ENCODE results near the gene LTC4S. TPM values are rescaled to one million over a fixed set of nuclear protein-coding genes. Genes with fewer than 3 reads are reported as not detected.
A peak's percentile ranks its signal among the peaks of the same experiment; 100 is the strongest.

The LTC4S gene
- total and polyA plus RNA-seq, 9 of the 15 experiments (the other 6 are each of a cell fraction or from before 2014, with no cell fraction given) = 0.17 to 0.77 (median 0.75) TPM; not detected in 6

GRCh38 chr5:179765400-179765799 is 28.4 kb upstream of the LTC4S start:
- 52% methylated on average over 13 of the region's 13 CpGs for WGBS (ENCODE audit: insufficient coverage, low coverage, missing lambda C conversion rate)
- Histone ChIP-seq H3K36me3 (ENCODE audit: control insufficient read depth, insufficient read depth, low read length) (peaks cover 58% of the 10 kb centered on the region), H2AFZ (ENCODE audit: low read depth, low read length) (no peak overlapping the region), H3K27me3 (ENCODE audit: control insufficient read depth in 2 of 2, insufficient read depth in 2 of 2, low read length in 2 of 2) (no peaks in the 10 kb centered on the region), H3K4me2 (ENCODE audit: insufficient read depth, low read length) (no peak overlapping the region; the same call in 1 of the 2 replicates), H3K79me2 (ENCODE audit: control insufficient read depth, insufficient read depth, low read length) (peaks cover 70% of the 10 kb centered on the region), H4K20me1 (replicated peaks; ENCODE audit: control insufficient read depth, insufficient read depth, low read length) (peaks cover 38% of the 10 kb centered on the region), H3K9me3 (replicated peaks; ENCODE audit: control insufficient read depth, insufficient read depth, low read depth, low read length) (no peaks in the 10 kb centered on the region), H3K9me1 (ENCODE audit: control insufficient read depth, insufficient read depth, low read length) (peaks cover 14% of the 10 kb centered on the region), H3K4me1 (replicated peaks in 1 of 2; ENCODE audit: control insufficient read depth in 2 of 2, insufficient read depth in 2 of 2, low read length in 2 of 2) (peaks cover 30 to 42% of the 10 kb centered on the region in 2 experiments), H3K9ac (ENCODE audit: insufficient read depth in 1 of 2, low read depth in 2 of 2, low read length in 2 of 2) (peak overlapping the region; percentile 36 to 80; a peak in 3 of 4 replicates), H3K27ac (ENCODE audit: extremely low read depth, low read depth, low read length) (peak overlapping the region; percentile 69), H3K4me3 (no peak overlapping the region)
- ATAC-seq (peak; percentile 32), DNase-seq (ENCODE audit: extremely low read depth in 1 of 4, low spot score in 3 of 4) (peak in 1 of 4 experiments; percentile 70), FAIRE-seq (no peak)
- CTCF ChIA-PET (ENCODE audit: low intra/inter-chr PET ratio) = no interaction called here
- POLR2A ChIA-PET = interaction anchor here (0.6 to 1.3 kb wide), 2 partner anchors 9 to 54 kb away, joined by 3 read pairs; no protein-coding TSS in a partner anchor
- intact Hi-C loops (cut with micrococcal nuclease) (loop anchor here (5.0 kb wide), 1 partner anchor 42 kb away; the partner anchor contains the start of gene MGAT4B), in situ Hi-C loops (cut with MboI) (no loop called here)
- BruUV-seq (replicated peaks) = no TSS peak
- TF ChIP-seq, protein P1, sequence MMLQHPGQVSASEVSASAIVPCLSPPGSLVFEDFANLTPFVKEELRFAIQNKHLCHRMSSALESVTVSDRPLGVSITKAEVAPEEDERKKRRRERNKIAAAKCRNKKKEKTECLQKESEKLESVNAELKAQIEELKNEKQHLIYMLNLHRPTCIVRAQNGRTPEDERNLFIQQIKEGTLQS (IDR thresholded peaks at IDR 0.05) = peak; percentile 39
- TF ChIP-seq, protein P1 (CRISPR knock-in tag; conservative IDR thresholded peaks at IDR 0.05) = no peak
- TF ChIP-seq MAFF (IDR thresholded peaks at IDR 0.05; ENCODE audit: low read length) (no peak), JUN (IDR thresholded peaks at IDR 0.05; ENCODE audit: borderline replicate concordance, low read depth, low read length) (peak; percentile 32; the same call in 1 of the 2 replicates), JUN (CRISPR knock-in tag; IDR thresholded peaks at IDR 0.05; ENCODE audit: borderline replicate concordance) (no peak), FOSL1 (tag; conservative IDR thresholded peaks at IDR 0.05) (peak; percentile 64), YY1 (IDR thresholded peaks at IDR 0.05; ENCODE audit: borderline replicate concordance in 1 of 3, control insufficient read depth in 1 of 3, extremely low read depth in 1 of 3, insufficient read depth in 3 of 3, insufficient read length in 1 of 3, insufficient replicate concordance in 2 of 3, low read depth in 1 of 3, low read length in 2 of 3) (no peak), POLR2A (conservative IDR thresholded peaks at IDR 0.05) (no peak), JUND (IDR thresholded peaks at IDR 0.05; ENCODE audit: borderline replicate concordance, low read depth, low read length) (peak; percentile 35; the same call in 1 of the 2 replicates), JUND (tag; IDR thresholded peaks at IDR 0.05; ENCODE audit: borderline replicate concordance, low read depth, low read length) (no peak), PURB (CRISPR knock-in tag; IDR thresholded peaks at IDR 0.05; ENCODE audit: low read depth) (no peak), NCOA2 (IDR thresholded peaks at IDR 0.05; ENCODE audit: partially characterized antibody in 2 of 2) (no peak), SAP30 (IDR thresholded peaks at IDR 0.05; ENCODE audit: borderline replicate concordance, insufficient read depth, low read depth, low read length, poor library complexity, severe bottlenecking) (no peak)
- TF ChIP-seq, protein P2, sequence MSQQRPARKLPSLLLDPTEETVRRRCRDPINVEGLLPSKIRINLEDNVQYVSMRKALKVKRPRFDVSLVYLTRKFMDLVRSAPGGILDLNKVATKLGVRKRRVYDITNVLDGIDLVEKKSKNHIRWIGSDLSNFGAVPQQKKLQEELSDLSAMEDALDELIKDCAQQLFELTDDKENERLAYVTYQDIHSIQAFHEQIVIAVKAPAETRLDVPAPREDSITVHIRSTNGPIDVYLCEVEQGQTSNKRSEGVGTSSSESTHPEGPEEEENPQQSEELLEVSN (IDR thresholded peaks at IDR 0.05; ENCODE audit: borderline replicate concordance in 1 of 2, extremely low read depth in 1 of 2, insufficient read depth in 1 of 2, insufficient read length in 1 of 2, low read depth in 1 of 2, low read length in 1 of 2, poor library complexity in 1 of 2, severe bottlenecking in 1 of 2) = peak in 1 of 2 experiments; percentile 18

All from K562 (cell line).